Stimulated activated CD8-positive, alpha-beta memory T cell treated with anti-CD3 and anti-CD28 coated beads, Interleukin-2, amount 100 ng/mL, for 48 hours (primary cell): Measurements from ENCODE around the gene SP100.
A peak's percentile ranks its signal among the peaks of the same experiment; 100 is the strongest.
"Not testable (repeated sequence)": the region's sequence is repeated elsewhere in the genome, so short reads cannot be mapped to it uniquely, and the experiment has no call there.

Source experiments
- DNase-seq, 2 donors: peaks; one replicate each; pipeline ENCODE4 v3.0.0-alpha.2; 2020; ENCODE audit warnings: low read depth in 2 of 2

The SP100 gene

GRCh38 chr2:230416061-230416721, at the start of gene SP100:
Gene SP100 (plus strand): TSS chr2:230416201. CDS start chr2:230416297, 96 bp downstream.
- peak; percentile 61 to 71 for DNase-seq

DNA sequence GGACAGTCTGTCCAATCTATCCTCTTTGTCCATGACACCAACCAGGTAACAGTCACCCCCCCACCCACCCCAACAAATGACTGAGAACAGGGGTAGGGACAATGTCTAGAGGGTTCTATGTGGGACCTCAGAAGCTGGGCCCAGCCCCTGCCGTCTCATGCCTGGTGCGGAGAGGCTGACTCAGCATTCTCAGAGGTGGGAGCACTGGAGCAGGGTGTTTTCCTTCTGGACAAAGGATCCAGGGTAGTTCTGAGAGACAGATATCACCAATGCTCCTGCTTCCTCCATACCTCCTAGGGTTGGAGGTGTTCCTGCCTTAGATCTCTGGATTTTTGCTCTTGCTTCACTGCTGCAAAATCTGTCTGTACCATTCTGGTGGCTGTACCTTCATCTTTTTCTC, 33.9 kb upstream of the SP100 start:
- no peak for DNase-seq

DNA sequence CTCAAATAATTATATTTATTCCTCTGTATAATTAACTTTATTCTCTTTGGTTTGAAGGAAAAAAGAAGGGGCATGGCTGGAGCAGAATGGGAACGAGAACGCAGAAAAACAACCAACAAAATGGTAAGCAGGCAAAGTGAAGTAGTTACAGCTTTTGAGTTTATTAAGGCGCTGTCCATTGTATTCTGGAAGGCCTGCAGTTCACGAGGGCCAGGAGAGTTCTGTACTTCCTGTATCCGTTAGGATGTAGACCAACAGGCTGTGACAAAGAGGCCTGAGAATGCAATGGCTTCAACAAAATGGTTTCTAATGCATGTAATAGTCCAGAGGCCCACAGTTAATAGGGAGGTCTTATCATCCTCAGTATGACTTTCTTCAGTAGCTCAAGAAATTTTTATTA, 32.5 kb upstream of the SP100 start:
- no peak for DNase-seq

- DNase-seq, result no peak
Measured at GRCh38 chr2:230384986-230385385, 31.0 kb upstream of the SP100 start.

DNA sequence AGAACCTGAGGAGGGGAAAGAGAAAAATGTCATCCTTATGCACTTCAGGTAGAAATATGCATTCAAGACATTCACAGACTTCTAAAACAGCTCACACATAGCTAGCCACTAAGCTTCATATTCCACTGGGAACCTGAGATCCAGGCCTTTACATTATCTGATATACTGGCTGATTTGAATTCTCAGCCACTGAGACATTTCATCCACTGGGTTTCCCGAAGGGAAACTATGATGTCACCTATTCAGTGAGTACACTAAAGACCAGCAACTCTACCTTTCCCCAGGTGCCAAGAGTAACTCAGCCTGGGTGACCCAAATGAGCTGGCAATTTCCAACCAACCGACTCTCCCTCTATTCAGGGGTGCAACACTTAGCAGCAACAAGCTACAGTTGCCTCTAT, 21.7 kb upstream of the SP100 start:
- no peak for DNase-seq

DNA sequence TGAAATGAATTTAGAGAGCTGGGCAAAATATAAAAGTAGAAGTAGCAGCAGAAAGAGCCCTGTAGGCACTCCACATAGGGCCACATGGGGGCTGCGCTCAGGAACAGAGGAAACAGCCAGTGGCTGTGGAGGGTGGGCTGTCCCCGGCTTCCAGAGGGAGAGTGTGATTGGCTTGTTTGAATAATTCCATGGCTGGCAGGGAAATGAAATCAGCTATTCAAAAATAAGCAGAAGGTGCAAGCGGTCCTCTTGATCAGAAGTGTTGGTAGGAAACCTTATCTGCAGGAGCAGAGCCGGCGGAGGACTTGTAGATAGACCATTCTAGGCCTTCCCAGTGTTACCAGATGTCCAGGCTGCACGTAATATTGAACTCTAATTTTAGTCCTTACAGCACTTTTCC, 17.3 kb upstream of the SP100 start:
- not testable (repeated sequence) for DNase-seq

- DNase-seq, result no peak
Measured at GRCh38 chr2:230400041-230400440, 16.0 kb upstream of the SP100 start.

DNA sequence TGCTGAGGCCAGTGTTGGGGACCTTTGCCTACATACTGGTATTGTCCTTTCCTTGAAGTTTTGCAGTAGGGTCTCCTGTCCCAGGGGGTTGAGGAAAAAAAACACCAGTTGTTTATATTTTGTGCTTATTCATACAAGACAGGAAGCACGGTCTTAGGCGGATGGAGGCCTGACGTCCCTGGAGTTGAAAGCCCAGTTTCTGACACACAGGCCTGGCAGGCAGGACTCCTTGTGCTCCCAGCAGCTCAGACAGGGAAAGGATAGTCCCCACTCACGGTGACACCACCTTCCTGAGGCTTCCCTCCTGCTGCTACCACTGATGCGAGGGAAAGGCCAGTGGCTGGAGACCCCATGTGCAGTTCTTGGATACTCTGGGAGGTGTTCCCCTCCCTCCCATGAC, 15.5 kb upstream of the SP100 start:
- no peak for DNase-seq

GRCh38 chr2:230401026-230401425, 15.0 kb upstream of the SP100 start:
- DNase-seq, result not testable (repeated sequence)

DNA sequence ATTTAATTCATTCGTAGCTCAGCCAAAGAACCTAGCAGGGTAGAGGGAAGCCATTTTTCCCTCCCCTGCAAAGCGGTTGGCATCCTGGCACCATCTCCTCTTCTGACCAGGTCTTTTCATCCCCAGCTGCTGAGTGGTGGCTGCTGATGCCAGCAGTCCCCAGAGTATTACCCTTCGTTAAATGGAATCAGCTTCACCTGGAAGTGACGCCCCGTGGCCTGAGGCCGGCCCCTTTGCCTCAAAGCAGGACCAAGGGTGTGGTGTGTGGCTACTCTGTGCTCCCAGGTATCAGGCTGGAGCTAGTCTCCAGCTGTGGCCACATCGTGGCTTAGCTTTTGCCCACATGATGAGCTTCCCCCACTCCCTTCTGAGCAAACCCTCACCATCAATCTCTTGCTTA, 12.3 kb upstream of the SP100 start:
- DNase-seq, result no peak

DNA sequence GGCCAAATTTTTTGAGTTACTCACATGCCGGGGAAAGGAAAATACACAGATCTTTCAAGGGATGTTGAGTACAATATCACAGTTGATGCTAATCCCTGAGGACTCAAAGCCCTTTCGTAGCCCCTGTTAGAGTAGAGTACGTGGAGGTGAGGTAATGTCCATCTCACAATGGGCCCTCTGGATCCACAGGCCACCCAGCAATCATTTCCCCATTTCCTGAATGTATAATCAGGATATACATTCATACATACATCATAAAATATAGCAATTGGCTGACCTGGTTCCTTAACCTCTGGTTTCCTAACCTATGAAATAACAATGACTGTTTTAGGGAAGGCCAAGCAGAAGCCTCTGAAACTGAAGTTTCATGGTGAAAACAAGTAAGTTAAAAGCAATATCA, 10.2 kb upstream of the SP100 start:
- no peak for DNase-seq

GRCh38 chr2:230408244-230408842, 7.7 kb upstream of the SP100 start:
- no peak for DNase-seq

- not testable (repeated sequence) for DNase-seq
Measured at GRCh38 chr2:230409316-230409715, 6.7 kb upstream of the SP100 start.

DNA sequence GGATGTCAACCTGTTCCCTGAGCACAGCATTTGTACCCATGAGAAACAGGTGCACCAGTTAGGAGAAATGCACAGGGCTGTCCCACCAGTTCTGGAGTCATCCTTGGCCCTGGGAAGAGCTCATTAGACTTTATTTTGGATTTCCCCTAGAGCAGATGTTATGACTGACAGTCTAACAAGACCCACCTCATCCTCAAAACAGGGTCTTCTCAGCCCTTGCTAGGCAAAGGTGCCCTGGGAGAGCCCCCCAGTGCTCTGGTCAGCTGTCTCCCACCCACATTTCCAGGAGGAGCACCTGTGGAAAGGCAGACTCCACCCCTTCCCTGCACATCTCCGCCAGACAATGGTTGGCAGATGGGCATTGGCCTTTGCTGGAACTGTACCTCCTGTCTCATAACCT, 5.7 kb upstream of the SP100 start:
- no peak for DNase-seq

DNA sequence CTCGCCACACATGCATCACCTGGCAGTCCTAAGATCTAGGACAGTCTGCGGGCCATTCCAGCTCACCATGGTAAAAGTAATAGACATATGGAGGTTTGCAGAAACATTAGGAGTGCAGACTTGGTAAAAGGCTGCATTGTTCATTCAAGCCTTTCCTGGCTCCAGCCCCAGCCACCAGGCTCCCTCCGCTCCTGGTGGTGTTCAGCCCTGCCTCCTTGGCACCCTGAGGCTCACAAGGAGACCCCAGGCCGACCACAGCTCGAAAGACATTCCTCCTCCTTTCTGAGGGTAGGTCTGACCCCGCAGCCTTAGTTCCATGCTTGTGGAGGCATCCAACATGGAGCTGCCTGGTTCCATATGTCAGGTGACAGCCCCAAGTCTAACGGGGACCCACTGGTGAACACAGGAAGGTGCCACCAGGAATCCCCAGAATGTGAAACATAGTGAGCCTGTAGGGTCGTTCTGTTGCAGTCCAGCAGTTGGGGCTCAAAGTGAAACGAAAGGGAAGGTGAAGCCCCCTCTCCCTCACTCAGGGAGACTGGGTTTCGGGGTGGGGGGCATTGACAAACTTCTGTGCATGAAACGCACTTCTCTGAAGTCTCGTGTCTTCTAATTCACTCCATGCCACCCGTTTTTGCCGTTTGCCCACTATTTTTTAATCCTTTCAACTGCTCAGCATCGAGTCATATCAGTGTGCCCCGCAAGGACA, 5.0 kb upstream of the SP100 start:
- DNase-seq, result no peak

DNA sequence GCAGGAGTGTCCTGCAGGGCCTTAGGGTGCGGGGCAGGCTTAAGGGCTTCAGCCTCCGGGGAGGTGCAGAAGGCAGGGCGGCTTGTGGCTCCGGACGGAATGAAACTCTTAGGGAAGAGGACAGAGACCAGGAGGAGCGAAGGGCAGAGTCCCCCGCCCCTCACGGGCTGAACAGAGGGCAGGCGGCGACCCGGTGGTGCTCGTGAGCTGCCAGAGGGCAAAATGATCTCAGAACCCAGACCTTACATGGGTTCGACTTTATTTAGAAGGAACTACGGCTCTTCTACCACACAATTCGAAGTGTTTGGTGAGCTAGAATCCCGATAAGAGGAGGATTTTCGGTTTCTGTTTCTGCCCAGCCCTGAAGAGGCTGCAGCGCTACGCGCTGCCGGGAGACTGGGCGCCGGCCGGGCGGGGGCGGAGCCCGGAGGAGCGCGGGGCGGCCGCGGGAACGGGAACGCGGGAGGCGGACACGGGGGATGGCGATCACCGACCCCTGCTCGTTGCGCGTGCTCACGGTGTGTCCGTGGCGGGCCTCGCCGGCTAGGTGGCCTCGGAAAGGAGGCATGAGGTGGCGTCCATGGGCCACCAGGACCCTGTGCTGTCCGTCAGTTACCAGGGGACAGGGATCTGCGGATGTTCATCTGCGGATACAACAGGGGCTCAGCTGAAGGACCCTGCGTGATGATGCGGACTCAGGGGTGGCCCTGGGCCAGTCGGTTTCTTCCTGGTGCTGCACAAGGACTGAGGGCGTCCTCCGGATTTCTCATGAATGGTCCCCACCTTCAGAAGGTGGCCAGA, 4.2 kb upstream of the SP100 start:
- DNase-seq, result peak; percentile 40

GRCh38 chr2:230412371-230412711, 3.7 kb upstream of the SP100 start:
- DNase-seq, result no peak

DNA sequence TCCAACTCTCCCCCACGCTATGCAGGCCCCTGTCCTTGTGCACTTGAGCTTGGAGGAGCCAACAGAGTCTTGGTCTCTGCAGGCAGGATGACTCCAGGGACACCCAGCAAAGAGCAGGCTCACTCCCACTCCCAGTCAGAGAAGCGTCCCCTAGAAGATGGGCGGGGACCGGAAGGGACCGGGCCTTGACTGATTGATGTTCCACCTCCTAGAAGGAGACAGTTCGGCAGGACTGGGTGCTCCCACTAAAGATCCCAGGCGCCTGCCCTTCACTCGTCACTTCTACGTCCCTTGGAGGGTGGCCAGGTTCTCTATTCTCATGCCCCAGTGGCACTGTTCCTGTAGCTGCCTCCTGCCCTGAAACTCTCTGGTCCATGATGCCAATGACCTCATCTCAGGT, 3.2 kb upstream of the SP100 start:
- no peak for DNase-seq

GRCh38 chr2:230413479-230413878, 2.5 kb upstream of the SP100 start:
- DNase-seq, result no peak

- no peak for DNase-seq
Measured at GRCh38 chr2:230414302-230414701, 1.7 kb upstream of the SP100 start.

DNA sequence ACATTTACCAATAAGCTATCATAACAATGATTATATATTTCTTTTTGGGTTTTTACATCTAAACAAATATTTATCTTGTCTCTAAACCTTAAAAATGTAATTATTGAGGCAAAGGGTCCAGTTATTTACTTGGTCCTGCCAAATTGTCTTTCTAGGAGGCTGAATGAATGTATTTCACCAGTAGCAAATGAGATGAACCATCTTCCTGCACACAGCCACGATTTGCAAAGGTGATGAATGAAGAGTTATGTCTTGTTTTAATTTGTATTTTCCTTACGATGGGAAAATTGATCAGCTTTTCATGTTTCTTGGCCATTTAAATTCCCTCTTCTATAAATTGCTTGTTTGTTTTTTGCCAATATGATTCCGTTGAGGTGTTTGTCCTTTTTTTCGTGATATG, 1.4 kb downstream of the SP100 start:
- no peak for DNase-seq

DNA sequence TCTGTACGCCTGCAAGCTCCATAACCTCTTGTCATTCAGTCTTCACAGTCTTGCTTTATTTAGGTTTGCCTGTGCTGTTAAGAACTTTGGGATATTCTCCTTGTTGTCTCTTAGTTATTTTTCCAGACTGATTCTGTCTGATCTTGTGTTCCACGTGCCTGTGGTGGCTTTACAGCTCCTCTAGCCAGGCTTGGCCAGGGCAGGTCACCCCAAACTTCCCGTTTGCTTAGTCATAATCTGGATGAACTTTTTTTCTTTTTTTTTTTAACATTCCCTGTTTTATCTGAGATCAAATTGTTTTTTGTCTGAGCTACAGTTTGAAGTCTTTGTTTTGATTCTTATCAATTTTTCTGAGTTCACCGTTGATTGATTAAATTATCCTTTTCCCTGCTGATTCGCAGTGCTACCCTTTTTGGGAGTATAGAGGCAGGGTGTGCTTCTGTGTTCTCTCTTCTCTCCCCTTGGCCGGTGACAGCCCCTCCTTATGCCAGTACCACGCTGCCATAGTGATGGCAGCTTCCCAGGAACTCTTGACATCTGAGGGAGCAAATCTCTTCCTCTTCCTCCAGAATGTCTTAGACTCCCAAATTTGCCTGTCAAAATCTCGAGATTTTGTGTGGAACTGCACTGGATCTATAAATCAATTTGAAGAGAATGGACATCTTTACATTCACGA, 2.5 kb downstream of the SP100 start:
- DNase-seq, result no peak
